Measurements from ENCODE around the gene ZBTB17.

The ZBTB17 gene

GRCh38 chr1:15958111-15958510 lies 17.8 kb downstream of the ZBTB17 start:
- H3K36me3 ChIP-seq (ENCODE audit: control insufficient read depth, low read length), result peaks cover 19% of the 10 kb centered on the region
- peaks cover 8% of the 10 kb centered on the region for H3F3A ChIP-seq (ENCODE audit: control insufficient read depth, insufficient read depth)
- no peaks in the 10 kb centered on the region for H3K9me3 ChIP-seq (ENCODE audit: control insufficient read depth, insufficient read depth, low read length)
- H3K4me2 ChIP-seq (ENCODE audit: low read length), result no peak overlapping the region
- H3K9me2 ChIP-seq (replicated peaks; ENCODE audit: control insufficient read depth, low read length), result no peaks in the 10 kb centered on the region
- no peak overlapping the region for H3K4me3 ChIP-seq (ENCODE audit: low read length)
- peaks cover 6% of the 10 kb centered on the region; the same call in 1 of the 2 replicates for H4K20me1 ChIP-seq (ENCODE audit: control insufficient read depth, insufficient read depth, low read depth, low read length)
- H3K4me1 ChIP-seq (ENCODE audit: control insufficient read depth, low read length), result no peaks in the 10 kb centered on the region
- H3K27ac ChIP-seq (ENCODE audit: low read depth, low read length), result no peak overlapping the region
- TF ChIP-seq CTCF (IDR thresholded peaks at IDR 0.05; ENCODE audit: low read depth, low read length, poor library complexity, severe bottlenecking), result no peak
- no peak for TF ChIP-seq EZH2phosphoT487 (IDR thresholded peaks at IDR 0.05; ENCODE audit: borderline replicate concordance, low read length)
- H3K27me3 ChIP-seq (ENCODE audit: control insufficient read depth, low read length), result no peaks in the 10 kb centered on the region
- peaks cover 63% of the 10 kb centered on the region for H3K79me2 ChIP-seq (ENCODE audit: control insufficient read depth, low read length)

GRCh38 chr1:15957221-15958095 lies 18.4 kb downstream of the ZBTB17 start:
- Histone ChIP-seq H4K20me1 (ENCODE audit: control insufficient read depth, insufficient read depth, low read depth, low read length) (peaks cover 6% of the 10 kb centered on the region; the same call in 1 of the 2 replicates), H3K4me3 (ENCODE audit: low read length) (no peak overlapping the region), H3F3A (ENCODE audit: control insufficient read depth, insufficient read depth) (peaks cover 8% of the 10 kb centered on the region), H3K4me2 (ENCODE audit: low read length) (no peak overlapping the region), H3K79me2 (ENCODE audit: control insufficient read depth, low read length) (peaks cover 64% of the 10 kb centered on the region), H3K27me3 (ENCODE audit: control insufficient read depth, low read length) (no peaks in the 10 kb centered on the region), H3K36me3 (ENCODE audit: control insufficient read depth, low read length) (peaks cover 24% of the 10 kb centered on the region), H3K9me3 (ENCODE audit: control insufficient read depth, insufficient read depth, low read length) (no peaks in the 10 kb centered on the region), H3K4me1 (ENCODE audit: control insufficient read depth, low read length) (no peaks in the 10 kb centered on the region), H3K9me2 (replicated peaks; ENCODE audit: control insufficient read depth, low read length) (no peaks in the 10 kb centered on the region), H3K27ac (ENCODE audit: low read depth, low read length) (no peak overlapping the region)
- TF ChIP-seq CTCF (IDR thresholded peaks at IDR 0.05; ENCODE audit: low read depth, low read length, poor library complexity, severe bottlenecking), result peak; percentile 56
- TF ChIP-seq EZH2phosphoT487 (IDR thresholded peaks at IDR 0.05; ENCODE audit: borderline replicate concordance, low read length), result no peak

GRCh38 chr1:15956150-15956549 lies 19.8 kb downstream of the ZBTB17 start:
- no peak overlapping the region for H3K4me3 ChIP-seq (ENCODE audit: low read length)
- H3K27ac ChIP-seq (ENCODE audit: low read depth, low read length), result no peak overlapping the region
- H3K36me3 ChIP-seq (ENCODE audit: control insufficient read depth, low read length), result peaks cover 30% of the 10 kb centered on the region
- H3K79me2 ChIP-seq (ENCODE audit: control insufficient read depth, low read length), result peaks cover 61% of the 10 kb centered on the region
- H3K4me1 ChIP-seq (ENCODE audit: control insufficient read depth, low read length), result no peaks in the 10 kb centered on the region
- H3F3A ChIP-seq (ENCODE audit: control insufficient read depth, insufficient read depth), result peaks cover 7% of the 10 kb centered on the region
- no peak overlapping the region for H3K4me2 ChIP-seq (ENCODE audit: low read length)
- H3K27me3 ChIP-seq (ENCODE audit: control insufficient read depth, low read length), result no peaks in the 10 kb centered on the region
- H3K9me3 ChIP-seq (ENCODE audit: control insufficient read depth, insufficient read depth, low read length), result no peaks in the 10 kb centered on the region
- no peaks in the 10 kb centered on the region for H3K9me2 ChIP-seq (replicated peaks; ENCODE audit: control insufficient read depth, low read length)
- no peak for TF ChIP-seq EZH2phosphoT487 (IDR thresholded peaks at IDR 0.05; ENCODE audit: borderline replicate concordance, low read length)
- TF ChIP-seq CTCF (IDR thresholded peaks at IDR 0.05; ENCODE audit: low read depth, low read length, poor library complexity, severe bottlenecking), result no peak
- H4K20me1 ChIP-seq (ENCODE audit: control insufficient read depth, insufficient read depth, low read depth, low read length), result peaks cover 6% of the 10 kb centered on the region; the same call in 1 of the 2 replicates

Measured in DOHH2 (cell line).